Fibroblast of lung (primary cell): Measurements from ENCODE around the gene MAST3.

ENCODE experiments used
- CTCF ChIP-seq, 2 donors: IDR thresholded peaks in 1 of 2; conservative IDR thresholded peaks in 1 of 2; 1 replicate in 1 of 2; 2 replicates in 1 of 2; pipeline ENCODE4 v1.5.1; 2011 to 2012; ENCODE audit warnings: low read length in 2 of 2, control low read depth in 1 of 2, inconsistent platforms in 1 of 2, low read depth in 1 of 2, mild to moderate bottlenecking in 1 of 2
- EZH2 ChIP-seq: IDR thresholded peaks from 2 replicates; pipeline ENCODE4 v1.5.1; 2012; ENCODE audit warnings: low read length, control low read depth, mild to moderate bottlenecking; ENCODE audit errors: missing control alignments

DNA sequence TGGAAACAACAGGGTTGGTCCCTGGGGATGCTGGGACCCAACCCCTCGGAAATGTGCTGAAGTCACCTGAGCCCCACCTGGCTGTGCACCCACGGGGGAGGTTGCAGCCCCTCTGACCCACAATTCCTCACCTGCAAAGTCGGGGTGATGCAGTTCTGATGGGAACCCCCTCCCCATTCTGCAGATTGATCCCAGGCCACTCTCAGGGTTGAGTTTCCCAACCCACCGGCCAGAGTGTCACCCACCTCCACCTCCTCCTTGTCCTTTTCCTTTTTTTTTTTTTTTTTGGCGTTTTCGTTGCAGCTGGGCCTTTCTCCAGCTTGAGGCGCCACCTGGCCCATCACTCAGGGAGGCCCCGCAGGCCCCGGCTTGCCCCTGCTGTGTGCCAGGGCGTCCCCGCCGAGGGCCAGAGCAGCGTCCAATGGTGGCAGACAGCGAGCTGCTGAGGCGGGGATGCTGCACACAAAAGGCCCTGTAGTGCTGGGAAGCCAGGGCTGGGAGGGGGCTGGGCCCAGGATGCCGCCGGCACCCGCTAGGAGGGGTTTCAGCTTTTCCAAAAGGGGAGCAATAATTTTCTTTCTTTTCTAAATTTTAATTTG lies 60.0 kb downstream of the MAST3 start:
- TF ChIP-seq CTCF (conservative IDR thresholded peaks at IDR 0.05 in 1 of 2, IDR thresholded peaks at IDR 0.05 in 1 of 2; ENCODE audit: low read depth in 1 of 2, low read length in 2 of 2), result no peak
- TF ChIP-seq EZH2, result no peak
